GM12878 (cell line): ENCODE results near the gene DHRS7B. TPM values are rescaled to one million over a fixed set of nuclear protein-coding genes. Genes with fewer than 3 reads are reported as not detected.
"Not testable (repeated sequence)": the region's sequence is repeated elsewhere in the genome, so short reads cannot be mapped to it uniquely, and the experiment has no call there.

ENCODE experiments used
- ATAC-seq: fragments of 200-7000 bp; cut with Tn5 transposase; 3 replicates; pipeline ENCODE4 v1.9.1; 2020; ENCODE audit warnings: mild to moderate bottlenecking, moderate library complexity
- BruUV-seq: library from RNA; stranded (reverse); fragments of 400-500 nt; replicated peaks from 2 replicates; lab custom pipeline; 2021; lab: Mats Ljungman, UMichigan
- CTCF ChIA-PET: fragments of 300-600 bp; sonication (Branson Sonifier 250); formaldehyde crosslinking; extraction: SDS; loops from one replicate; lab custom pipeline; 2021; ENCODE audit warnings: inconsistent platforms; lab: Yijun Ruan, JAX
- POLR2A ChIA-PET: fragments of 350-600 bp; formaldehyde crosslinking; extraction: SDS; loops from one replicate; lab custom pipeline; 2021; ENCODE audit warnings: inconsistent platforms; lab: Charles Lee
- RAD21 ChIA-PET: fragments of 300-600 bp; sonication (Branson Sonifier 250); formaldehyde crosslinking; loops from one replicate; lab custom pipeline; 2023; ENCODE audit warnings: antibody characterized with exemption; ENCODE audit not compliant: unreplicated experiment; lab: Charles Lee
- SMC1A ChIA-PET: fragments of 300-600 bp; sonication (Branson Sonifier 250); formaldehyde crosslinking; loops from one replicate; lab custom pipeline; 2023; ENCODE audit not compliant: unreplicated experiment, uncharacterized antibody; lab: Charles Lee
- DNase-seq: peaks from one replicate; pipeline ENCODE4 v3.0.0-alpha.2; 2011; ENCODE audit warnings: low read depth, low spot score
- FAIRE-seq: peaks from 3 replicates; lab custom pipeline; 2011; peaks lifted over from hg19 to GRCh38; lab: Jason Lieb, UNC
- H2AFZ ChIP-seq: 2 replicates; pipeline ENCODE4 v1.6.0; 2011; ENCODE audit warnings: low read depth, low read length, control low read depth; ENCODE audit not compliant: control insufficient read depth
- H3K27ac ChIP-seq: 2 replicates; pipeline ENCODE4 v1.5.1; 2011; ENCODE audit warnings: control low read depth; ENCODE audit not compliant: control insufficient read depth, insufficient read depth
- H3K27me3 ChIP-seq, 2 experiments: replicated peaks in 1 of 2; 2 replicates each; pipeline versions ENCODE4 v1.6.0 to v1.6.1; 2011; ENCODE audit warnings: low read length in 1 of 2; ENCODE audit not compliant: control insufficient read depth in 2 of 2, insufficient read depth in 2 of 2
- H3K36me3 ChIP-seq, 2 experiments: 2 replicates each; pipeline ENCODE4 v1.5.1; 2011; ENCODE audit warnings: low read length in 1 of 2; ENCODE audit not compliant: control insufficient read depth in 2 of 2, insufficient read depth in 2 of 2
- H3K4me1 ChIP-seq: 2 replicates; pipeline ENCODE4 v1.6.1; 2011; ENCODE audit warnings: mild to moderate bottlenecking, low read length, moderate library complexity, mixed read lengths; ENCODE audit not compliant: control insufficient read depth, insufficient read depth
- H3K4me2 ChIP-seq: 2 replicates; pipeline ENCODE4 v1.6.0; 2011; ENCODE audit warnings: control low read depth; ENCODE audit not compliant: control insufficient read depth, insufficient read depth
- H3K4me3 ChIP-seq: fragments of 200-600 bp; sonication (generic); 2 replicates; pipeline ENCODE4 v1.5.1; 2016
- H3K79me2 ChIP-seq: 2 replicates; pipeline ENCODE4 v1.6.0; 2011; ENCODE audit warnings: low read length; ENCODE audit not compliant: control insufficient read depth, insufficient read depth
- H3K9ac ChIP-seq: 2 replicates; pipeline ENCODE4 v1.8.0; 2011; ENCODE audit warnings: low read length, control low read depth, mixed read lengths; ENCODE audit not compliant: control insufficient read depth, insufficient read depth
- H3K9me3 ChIP-seq: replicated peaks from 3 replicates; pipeline ENCODE4 v1.5.1; 2011; ENCODE audit warnings: mild to moderate bottlenecking, low read length; ENCODE audit not compliant: control insufficient read depth, insufficient read depth
- H4K20me1 ChIP-seq: 2 replicates; pipeline ENCODE4 v1.6.0; 2011; ENCODE audit not compliant: control insufficient read depth, insufficient read depth
- RELA ChIP-seq: fragments of 450-650 bp; IDR thresholded peaks from 2 replicates; pipeline ENCODE4 v1.8.0; 2014; ENCODE audit warnings: borderline replicate concordance; ENCODE audit not compliant: partially characterized antibody
- SMAD5 ChIP-seq: IDR thresholded peaks from 2 replicates; pipeline ENCODE4 v1.6.1; 2016; ENCODE audit warnings: antibody characterized with exemption, low read depth
- ZBTB4 ChIP-seq: fragments of 450-650 bp; formaldehyde crosslinking; IDR thresholded peaks from 2 replicates; pipeline ENCODE4 v1.4.0; 2022; ENCODE audit warnings: mild to moderate bottlenecking, moderate library complexity
- ZNF384 ChIP-seq: IDR thresholded peaks from 2 replicates; pipeline ENCODE4 v1.6.1; 2012; ENCODE audit warnings: low read depth, mild to moderate bottlenecking, low read length, improper control_type of control experiment, borderline replicate concordance
- ZNF622 ChIP-seq: fragments of 450-650 bp; IDR thresholded peaks from 2 replicates; pipeline ENCODE4 v1.6.1; 2017; ENCODE audit warnings: mild to moderate bottlenecking, inconsistent platforms
- WGBS: methylation state at CpG from one replicate; pipeline ENCODE4 v1.1.6; 2016; ENCODE audit warnings: low lambda C conversion rate; ENCODE audit not compliant: insufficient replicate concordance, insufficient coverage; ENCODE audit errors: missing lambda C conversion rate; 5-methylcytosine and 5-hydroxymethylcytosine counted together
- in situ Hi-C: fragments of 300-500 bp; cut with MboI; formaldehyde crosslinking; loops from 9 replicates; pipeline ENCODE4 v1.14.3; 2018; ENCODE audit warnings: mixed read lengths
- intact Hi-C: fragments of 100-400 bp; cut with micrococcal nuclease; formaldehyde crosslinking; loops from one replicate; pipeline ENCODE4 v1.14.2; 2022; ENCODE audit not compliant: unreplicated experiment
- polyA plus RNA-seq, 11 experiments: library from polyadenylated mRNA; depleted of rRNA in 4 of 11; unstranded in 6 of 11; stranded (reverse) in 5 of 11; fragments of >200 nt; fragmentation: Nextera tagmentation in 4 of 11; fragmentation: Illumina TruSeq in 1 of 11; extraction: Ambion mirVana in 4 of 11; extraction: Trizol in 1 of 11; gene quantifications; 1 replicate in 1 of 11; 2 replicates in 10 of 11; pipeline versions ENCODE4 v1.2.1 to v1.2.3, GENCODE V29; 2011 to 2016; ENCODE audit warnings: inconsistent platforms in 2 of 11, missing spikeins in 2 of 11, low read depth in 1 of 11
- total RNA-seq, 4 experiments: library from RNA; depleted of rRNA in 3 of 4; stranded (reverse); fragments of >200 nt in 3 of 4; fragmentation: Illumina TruSeq in 1 of 4; extraction: Trizol in 1 of 4; gene quantifications; 2 replicates each; pipeline versions ENCODE4 v1.2.1 to v1.2.3, GENCODE V29; 2013 to 2021

The DHRS7B gene
- total and polyA plus RNA-seq, 10 of the 15 experiments (the other 5 are each of a cell fraction or from before 2014, with no cell fraction given), result 11.1 to 35.6 (median 23.0) TPM

- ATAC-seq (no peak; the same call in 2 of the 3 replicates), DNase-seq (no peak), FAIRE-seq (no peak)
- Histone ChIP-seq H3K4me1 (no peaks in the 10 kb centered on the region), H3K36me3 (no peaks in the 10 kb centered on the region), H3K9me3 (no peaks in the 10 kb centered on the region), H3K4me3 (no peak overlapping the region), H3K27me3 (no peaks in the 10 kb centered on the region; a peak in 1 of 4 replicates), H3K4me2 (no peak overlapping the region), H2AFZ (no peak overlapping the region), H3K27ac (no peak overlapping the region), H3K79me2 (no peaks in the 10 kb centered on the region), H4K20me1 (no peaks in the 10 kb centered on the region), H3K9ac (no peak overlapping the region)
- POLR2A ChIA-PET, result no interaction called here
- RAD21 ChIA-PET, result no interaction called here
- CTCF ChIA-PET, result interaction anchor here (1.3 kb wide), 1 partner anchor 120 kb away, joined by 4 read pairs; no protein-coding TSS in a partner anchor
- no TSS peak for BruUV-seq
- intact Hi-C loops (no loop called here), in situ Hi-C loops (no loop called here)
- SMC1A ChIA-PET, result no interaction called here
- WGBS, result 47% methylated on average over 5 of the region's 5 CpGs
- TF ChIP-seq ZNF384 (peak; percentile 10; the same call in 1 of the 2 replicates), RELA (no peak)
Measured at GRCh38 chr17:21113049-21113690, 13.6 kb upstream of the DHRS7B start.

- Histone ChIP-seq H3K4me2 (no peak overlapping the region), H4K20me1 (no peaks in the 10 kb centered on the region), H3K4me1 (no peaks in the 10 kb centered on the region), H3K27me3 (no peaks in the 10 kb centered on the region; a peak in 1 of 4 replicates), H3K27ac (no peak overlapping the region), H3K36me3 (no peaks in the 10 kb centered on the region), H3K9ac (no peak overlapping the region), H2AFZ (no peak overlapping the region), H3K4me3 (no peak overlapping the region), H3K79me2 (no peaks in the 10 kb centered on the region), H3K9me3 (no peaks in the 10 kb centered on the region)
- FAIRE-seq (no peak), DNase-seq (no peak), ATAC-seq (peak; percentile 45)
- POLR2A ChIA-PET, result no interaction called here
- intact Hi-C loops (no loop called here), in situ Hi-C loops (no loop called here)
- BruUV-seq, result no TSS peak
- SMC1A ChIA-PET, result no interaction called here
- 0% methylated on average over 1 of the region's 1 CpG for WGBS
- TF ChIP-seq SMAD5, result no peak
- no peak for TF ChIP-seq ZBTB4 (CRISPR knock-in tag)
- no peak for TF ChIP-seq ZNF622
- CTCF ChIA-PET, result no interaction called here
- RAD21 ChIA-PET, result no interaction called here
Measured at GRCh38 chr17:21113716-21114115, 13.0 kb upstream of the DHRS7B start.

GRCh38 chr17:21114791-21115190 lies 12.0 kb upstream of the DHRS7B start:
- intact Hi-C loops, H3K9ac ChIP-seq, POLR2A ChIA-PET, CTCF ChIA-PET, H4K20me1 ChIP-seq, SMC1A ChIA-PET, in situ Hi-C loops, H3K4me2 ChIP-seq, H3K36me3 ChIP-seq, H3K79me2 ChIP-seq, ATAC-seq, H3K27ac ChIP-seq, DNase-seq, FAIRE-seq, H3K4me3 ChIP-seq, BruUV-seq, H3K9me3 ChIP-seq, H3K4me1 ChIP-seq, RAD21 ChIA-PET, H3K27me3 ChIP-seq, H2AFZ ChIP-seq: not testable (repeated sequence)
- 15% methylated on average over 4 of the region's 4 CpGs for WGBS
